ENCODE data around the gene CHST7. TPM values are rescaled to one million over a fixed set of nuclear protein-coding genes. Genes with fewer than 3 reads are reported as not detected.

The CHST7 gene
- total and polyA plus RNA-seq, 12 donors: 3.5 to 27.7 (median 8.6) TPM

DNA sequence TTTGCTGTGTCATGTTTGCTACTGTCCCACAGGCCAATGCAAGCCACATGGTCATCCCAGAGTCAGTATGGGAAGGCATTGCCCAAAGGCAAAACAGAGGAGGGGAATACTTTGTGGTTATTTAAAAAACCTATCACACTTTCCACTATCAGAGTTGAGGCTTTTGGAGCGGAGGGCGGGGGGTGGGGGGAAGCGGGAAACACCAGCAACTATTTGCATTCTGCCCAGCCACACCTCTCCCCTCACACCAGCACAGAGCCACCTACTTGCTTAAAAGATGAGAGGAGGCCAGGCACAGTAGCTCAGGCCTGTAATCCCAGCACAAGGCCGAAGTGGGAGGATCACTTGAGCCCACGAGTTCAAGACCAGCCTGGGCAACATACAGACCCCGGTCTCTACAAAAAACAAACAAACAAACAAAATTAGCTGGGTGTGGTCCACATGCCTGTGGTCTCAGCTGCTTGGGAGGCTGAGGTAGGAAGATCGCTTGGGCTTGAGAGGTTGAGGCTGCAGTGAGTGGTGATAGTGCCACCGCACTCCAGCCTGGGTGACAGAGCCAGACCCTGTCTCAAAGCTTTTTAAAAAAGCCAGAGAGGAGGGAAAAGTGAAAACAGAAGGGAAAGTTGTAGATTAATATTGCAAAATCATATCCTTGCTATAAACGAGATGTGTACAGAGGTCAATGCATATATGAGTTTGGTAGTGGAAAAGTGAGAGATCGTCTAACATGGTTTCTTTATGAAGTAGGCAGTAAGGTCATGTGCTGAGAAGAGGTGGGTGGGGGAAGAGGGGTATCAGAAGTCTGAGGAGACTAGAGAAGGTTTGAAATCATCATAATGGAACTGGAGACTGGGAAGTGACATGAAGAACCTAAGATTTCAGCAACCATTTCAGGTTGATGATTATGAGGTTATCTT lies 1.9 kb upstream of the CHST7 start:
- peaks cover 0 to 7% (median 0%) of the 10 kb centered on the region in 11 donors for H3K9me3 ChIP-seq
- no peak for ATAC-seq
- H3K4me1 ChIP-seq: peaks cover 0 to 22% (median 1%) of the 10 kb centered on the region in 9 donors
- TF ChIP-seq, protein P1, sequence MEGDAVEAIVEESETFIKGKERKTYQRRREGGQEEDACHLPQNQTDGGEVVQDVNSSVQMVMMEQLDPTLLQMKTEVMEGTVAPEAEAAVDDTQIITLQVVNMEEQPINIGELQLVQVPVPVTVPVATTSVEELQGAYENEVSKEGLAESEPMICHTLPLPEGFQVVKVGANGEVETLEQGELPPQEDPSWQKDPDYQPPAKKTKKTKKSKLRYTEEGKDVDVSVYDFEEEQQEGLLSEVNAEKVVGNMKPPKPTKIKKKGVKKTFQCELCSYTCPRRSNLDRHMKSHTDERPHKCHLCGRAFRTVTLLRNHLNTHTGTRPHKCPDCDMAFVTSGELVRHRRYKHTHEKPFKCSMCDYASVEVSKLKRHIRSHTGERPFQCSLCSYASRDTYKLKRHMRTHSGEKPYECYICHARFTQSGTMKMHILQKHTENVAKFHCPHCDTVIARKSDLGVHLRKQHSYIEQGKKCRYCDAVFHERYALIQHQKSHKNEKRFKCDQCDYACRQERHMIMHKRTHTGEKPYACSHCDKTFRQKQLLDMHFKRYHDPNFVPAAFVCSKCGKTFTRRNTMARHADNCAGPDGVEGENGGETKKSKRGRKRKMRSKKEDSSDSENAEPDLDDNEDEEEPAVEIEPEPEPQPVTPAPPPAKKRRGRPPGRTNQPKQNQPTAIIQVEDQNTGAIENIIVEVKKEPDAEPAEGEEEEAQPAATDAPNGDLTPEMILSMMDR (IDR thresholded peaks at IDR 0.05): no peak
- H3K36me3 ChIP-seq: no peaks in the 10 kb centered on the region
- H3K27ac ChIP-seq: no peak overlapping the region
- 93 to 95% methylated on average over 10 of the region's 10 CpGs for WGBS, 2 donors
- no peak overlapping the region for H3K4me3 ChIP-seq
- DNase-seq: no peak
- H3K27me3 ChIP-seq: peaks cover 0 to 4% (median 0%) of the 10 kb centered on the region in 7 donors
- intact Hi-C loops (cut with DNase I): loop anchor here in 8 of 10 donors (5.0 to 10.0 kb wide), 5 partner anchors 71 to 116 kb away; no protein-coding TSS in a partner anchor

DNA sequence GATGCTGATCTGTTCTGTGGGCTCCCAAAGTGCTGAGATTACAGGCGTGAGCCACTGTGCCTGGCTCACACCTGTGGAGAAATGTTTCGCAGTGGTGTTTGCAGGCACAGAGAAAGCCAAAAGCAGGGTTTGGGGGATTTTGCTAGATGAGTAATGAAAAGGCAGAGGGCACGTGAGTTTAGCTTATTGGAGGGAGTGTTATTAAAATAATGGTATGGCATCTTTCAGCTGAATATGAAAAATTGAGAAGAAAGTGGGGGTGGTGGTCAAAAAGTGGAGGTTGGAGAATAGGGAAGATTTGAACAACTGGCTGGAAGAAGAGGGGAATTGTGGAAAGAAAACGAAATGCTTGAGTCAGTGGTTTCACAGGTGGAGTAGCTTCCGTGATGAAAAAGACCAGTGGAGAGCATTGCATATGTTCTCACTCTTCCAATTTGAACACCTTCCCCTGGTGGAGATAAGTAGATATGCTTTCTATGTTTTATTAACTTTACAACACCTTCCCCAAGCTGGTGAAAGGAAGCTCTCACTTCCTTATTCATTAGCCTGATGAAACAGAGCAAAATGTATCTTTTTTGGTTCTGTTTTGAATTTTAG lies 1.1 kb upstream of the CHST7 start:
- intact Hi-C loops (cut with DNase I): loop anchor here in 8 of 10 donors (5.0 to 10.0 kb wide), 5 partner anchors 70 to 115 kb away; no protein-coding TSS in a partner anchor
- Histone ChIP-seq H3K27me3 (peaks cover 0 to under 1% (median 0%) of the 10 kb centered on the region in 7 donors), H3K9me3 (peaks cover 0 to 7% (median 0%) of the 10 kb centered on the region in 11 donors), H3K4me3 (no peak overlapping the region), H3K4me1 (peaks cover 0 to 30% (median 8%) of the 10 kb centered on the region in 9 donors), H3K27ac (peak overlapping the region in 3 of 10 donors; percentile 77 to 79 (median 78)), H3K36me3 (no peaks in the 10 kb centered on the region)
- TF ChIP-seq, protein P1 (IDR thresholded peaks at IDR 0.05): no peak
- WGBS, 2 donors: 88% methylated on average over 5 of the region's 5 CpGs
- ATAC-seq (no peak), DNase-seq (no peak)

DNA sequence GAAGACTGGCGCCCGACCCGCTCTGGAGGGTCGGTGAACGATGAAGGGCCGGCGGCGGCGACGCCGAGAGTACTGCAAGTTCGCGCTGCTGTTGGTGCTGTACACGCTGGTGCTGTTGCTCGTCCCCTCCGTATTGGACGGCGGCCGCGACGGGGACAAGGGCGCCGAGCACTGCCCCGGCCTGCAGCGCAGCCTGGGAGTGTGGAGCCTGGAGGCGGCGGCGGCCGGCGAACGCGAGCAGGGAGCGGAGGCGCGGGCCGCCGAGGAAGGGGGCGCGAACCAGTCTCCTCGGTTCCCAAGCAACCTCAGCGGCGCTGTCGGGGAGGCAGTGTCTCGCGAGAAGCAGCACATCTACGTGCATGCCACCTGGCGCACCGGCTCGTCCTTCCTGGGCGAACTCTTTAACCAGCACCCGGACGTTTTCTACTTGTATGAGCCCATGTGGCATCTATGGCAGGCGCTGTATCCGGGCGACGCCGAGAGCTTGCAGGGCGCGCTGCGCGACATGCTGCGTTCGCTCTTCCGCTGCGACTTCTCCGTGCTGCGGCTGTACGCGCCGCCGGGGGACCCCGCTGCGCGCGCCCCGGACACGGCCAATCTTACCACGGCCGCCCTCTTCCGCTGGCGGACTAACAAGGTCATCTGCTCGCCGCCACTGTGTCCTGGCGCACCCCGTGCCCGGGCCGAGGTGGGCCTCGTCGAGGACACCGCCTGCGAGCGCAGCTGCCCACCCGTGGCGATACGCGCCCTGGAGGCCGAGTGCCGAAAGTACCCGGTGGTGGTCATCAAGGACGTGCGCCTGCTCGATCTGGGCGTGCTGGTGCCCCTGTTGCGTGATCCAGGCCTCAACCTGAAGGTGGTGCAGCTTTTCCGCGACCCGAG lies 568 bp downstream of the CHST7 start:
- Histone ChIP-seq H3K27me3 (no peaks in the 10 kb centered on the region), H3K9me3 (peaks cover 0 to 7% (median 0%) of the 10 kb centered on the region in 11 donors), H3K4me3 (peak overlapping the region; percentile 53 to 78 (median 70)), H3K27ac (peak overlapping the region; percentile 47 to 84 (median 76)), H3K36me3 (peaks cover 0 to 4% (median 0%) of the 10 kb centered on the region in 9 donors), H3K4me1 (peaks cover 0 to 32% (median 19%) of the 10 kb centered on the region in 9 donors)
- WGBS, 2 donors: 0 to 1% methylated on average over 84 to 100 of the region's 107 CpGs
- intact Hi-C loops (cut with DNase I): loop anchor here in 9 of 10 donors (1.0 to 10.0 kb wide), 7 partner anchors 67 to 113 kb away; no protein-coding TSS in a partner anchor
- ATAC-seq (peak; percentile 19 to 45 (median 28)), DNase-seq (peak; percentile 32 to 39)
- TF ChIP-seq, protein P1 (IDR thresholded peaks at IDR 0.05): no peak
